Ovary (tissue), 9 donors: ENCODE results near the gene PLCL1. TPM values are rescaled to one million over a fixed set of nuclear protein-coding genes. Genes with fewer than 3 reads are reported as not detected.
"Not testable (repeated sequence)": the region's sequence is repeated elsewhere in the genome, so short reads cannot be mapped to it uniquely, and the experiment has no call there.

Experiments
- DNase-seq, 5 donors: peaks; one replicate each; pipeline ENCODE4 v3.0.0-alpha.2; 2019 to 2020
- H3K27ac ChIP-seq, 2 donors: fragments of 200-600 bp; one replicate each; pipeline versions ENCODE4 v1.5.1 to v1.8.0; 2019 to 2022
- H3K27me3 ChIP-seq: fragments of 200-600 bp; one replicate; pipeline ENCODE4 v1.8.0; 2022
- H3K36me3 ChIP-seq: fragments of 200-600 bp; sonication (generic); one replicate; pipeline ENCODE4 v1.5.1; 2019
- H3K4me1 ChIP-seq: one replicate; pipeline ENCODE4 v1.8.1; 2013; ENCODE audit warnings: mild to moderate bottlenecking, moderate library complexity; ENCODE audit not compliant: insufficient read depth
- H3K4me3 ChIP-seq: fragments of 200-600 bp; sonication (generic); one replicate; pipeline ENCODE4 v1.5.1; 2017
- H3K9me3 ChIP-seq, 2 donors: fragments of 200-600 bp in 1 of 2; sonication (generic) in 1 of 2; one replicate each; pipeline versions ENCODE4 v1.5.1 to v1.8.1; 2013 to 2019; ENCODE audit warnings: mild to moderate bottlenecking in 1 of 2, moderate library complexity in 1 of 2
- CTCF ChIP-seq, 3 donors: fragments of 450-650 bp in 2 of 3; fragments of 200-600 bp in 1 of 3; IDR thresholded peaks; one replicate each; pipeline versions ENCODE4 v1.5.1 to v1.8.0; 2016 to 2022; ENCODE audit warnings: antibody characterized with exemption in 3 of 3, mild to moderate bottlenecking in 1 of 3
- EP300 ChIP-seq: sonication (generic); formaldehyde crosslinking; IDR thresholded peaks from one replicate; pipeline ENCODE4 v1.6.1; 2017; ENCODE audit warnings: antibody characterized with exemption
- POLR2A ChIP-seq: fragments of 450-650 bp; IDR thresholded peaks from one replicate; pipeline ENCODE4 v1.6.1; 2017; ENCODE audit warnings: antibody characterized with exemption, mild to moderate bottlenecking, moderate library complexity
- WGBS, 3 donors: extraction: QIAGEN DNeasy Blood & Tissue Kit in 1 of 3; methylation state at CpG; one replicate each; pipeline versions ENCODE4 v1.1.5 to v1.1.7; 2013 to 2017; 5-methylcytosine and 5-hydroxymethylcytosine counted together
- intact Hi-C, 4 donors: fragments of 100-400 bp; cut with DNase I; formaldehyde crosslinking; loops; one replicate each; pipeline versions ENCODE4 v1.11.0 to v1.15.1; 2022 to 2023
- polyA plus RNA-seq, 2 donors: library from polyadenylated mRNA; stranded (reverse); fragments of 200-250 nt in 1 of 2; fragments of 350-450 nt in 1 of 2; fragmentation: Illumina TruSeq in 1 of 2; extraction: RNeasy Lipid Tissue Mini Kit (QIAGEN cat#74804) in 1 of 2; gene quantifications; one replicate each; pipeline ENCODE4 v1.2.3, GENCODE V29; 2013 to 2014
- total RNA-seq, 7 donors: library from RNA; depleted of rRNA in 2 of 7; stranded (reverse); fragments of >200 nt in 2 of 7; fragmentation: NEBNext Ultra II Directional in 3 of 7; extraction: Animal tissue kit (Norgen Biotek cat#: 25700) in 3 of 7; gene quantifications; one replicate each; pipeline versions ENCODE4 v1.1.0 to v1.2.4, GENCODE V29; 2016 to 2023
- donor health status: DM: no; HTN: no; CAD: no; lungs with moderate emphysema.
- donor health status: DM: no; HTN: no; CAD: no.
- donor health status: Bipolar disorder and iron deficiency.
- donor health status: DM: yes; HTN: yes; CAD: no.
- donor health status: DM: no; HTN: no; CAD: no.
- donor health status: DM: yes; HTN: yes; CAD: no.

PLCL1 gene
- total and polyA plus RNA-seq, 9 donors, result 8.4 to 17.9 (median 11.1) TPM

DNA sequence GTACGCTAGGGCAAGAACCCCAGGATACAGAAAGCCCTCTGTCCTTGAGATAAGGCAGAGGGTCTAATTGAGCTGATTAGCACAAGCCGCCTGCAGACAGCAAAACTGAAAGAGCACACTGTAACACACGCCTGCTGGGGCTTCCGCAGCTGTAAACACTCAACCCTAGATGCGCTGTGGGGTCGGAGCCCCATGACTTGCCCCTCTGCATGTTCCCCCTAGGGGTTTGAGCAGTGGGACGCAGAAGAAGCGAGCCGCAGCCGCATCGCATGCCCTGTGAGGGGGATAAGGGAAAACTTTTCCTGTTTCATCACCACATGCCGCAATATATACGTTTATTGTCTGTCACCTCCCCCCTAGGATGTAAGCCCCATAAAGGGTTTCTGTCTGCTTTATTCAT lies 384.6 kb downstream of the PLCL1 start:
- intact Hi-C loops, result no loop called here
- H3K27ac ChIP-seq, result no peak overlapping the region
- H3K4me1 ChIP-seq, result no peaks in the 10 kb centered on the region
- H3K9me3 ChIP-seq, result no peaks in the 10 kb centered on the region
- TF ChIP-seq EP300, result no peak
- no peak for TF ChIP-seq CTCF (IDR thresholded peaks at IDR 0.05)
- TF ChIP-seq POLR2A, result no peak
- 84 to 87% (median 86%) methylated on average over 12 to 13 of the region's 13 CpGs for WGBS, 3 donors
- no peak for DNase-seq
- no peak overlapping the region for H3K4me3 ChIP-seq
- H3K36me3 ChIP-seq, result no peaks in the 10 kb centered on the region
- no peaks in the 10 kb centered on the region for H3K27me3 ChIP-seq

GRCh38 chr2:198191651-198192050 lies 387.3 kb downstream of the PLCL1 start:
- Histone ChIP-seq H3K4me3 (no peak overlapping the region), H3K36me3 (no peaks in the 10 kb centered on the region), H3K9me3 (no peaks in the 10 kb centered on the region), H3K27me3 (no peaks in the 10 kb centered on the region), H3K27ac (no peak overlapping the region), H3K4me1 (no peaks in the 10 kb centered on the region)
- no peak for DNase-seq
- 3 to 6% (median 5%) methylated on average over 1 of the region's 1 CpG for WGBS, 3 donors
- intact Hi-C loops, result no loop called here
- TF ChIP-seq POLR2A (no peak), EP300 (no peak), CTCF (IDR thresholded peaks at IDR 0.05) (no peak)

DNA sequence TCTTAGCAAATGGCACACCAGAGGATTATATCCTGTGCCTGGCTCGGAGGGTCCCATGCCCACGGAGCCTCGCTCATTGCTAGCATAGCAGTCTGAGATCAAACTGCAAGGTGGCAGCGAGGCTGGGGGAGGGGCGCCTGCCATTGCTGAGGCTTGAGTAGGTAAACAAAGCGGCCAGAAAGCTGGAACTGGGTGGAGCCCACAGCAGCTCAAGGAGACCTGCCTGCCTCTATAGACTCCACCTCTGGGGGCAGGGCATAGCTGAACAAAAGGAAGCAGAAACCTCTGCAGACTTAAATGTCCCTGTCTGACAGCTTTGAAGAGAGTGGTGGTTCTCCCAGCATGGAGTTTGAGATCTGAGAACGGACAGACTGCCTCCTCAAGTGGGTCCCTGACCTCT lies 392.2 kb downstream of the PLCL1 start:
- WGBS, 3 donors, result 77 to 85% (median 83%) methylated on average over 7 of the region's 7 CpGs
- H3K4me1 ChIP-seq, H3K36me3 ChIP-seq, intact Hi-C loops, H3K27me3 ChIP-seq, H3K27ac ChIP-seq, H3K4me3 ChIP-seq, DNase-seq, H3K9me3 ChIP-seq: not testable (repeated sequence)

Other genes with a start within 250 kb of the PLCL1 start
- 10 to 100 TPM in 6 of 7 donors, 1 to 10 TPM in 1; 9.7 to 22.1 (median 15.3) TPM for gene RFTN2, start 129.0 kb upstream of the PLCL1 start, total RNA-seq
- gene RFTN2, start 129.0 kb upstream of the PLCL1 start, polyA plus RNA-seq, result 10 to 100 TPM in 1 of 2 donors, 1 to 10 TPM in 1; 8.1 to 13.4 TPM
- 1 to 10 TPM; 3.2 to 7.7 (median 5.0) TPM for gene MARS2, start 99.2 kb upstream of the PLCL1 start, total RNA-seq
- gene MARS2, start 99.2 kb upstream of the PLCL1 start, polyA plus RNA-seq, result 1 to 10 TPM; 1.8 to 4.7 TPM
- not detected for gene BOLL, start 19.3 kb upstream of the PLCL1 start, total RNA-seq
- gene BOLL, start 19.3 kb upstream of the PLCL1 start, polyA plus RNA-seq, result not detected